Stimulated activated CD4-positive, alpha-beta T cell treated with anti-CD3 and anti-CD28 coated beads, Interleukin-1b, Interleukin-23, amount 100 ng/mL, for 24 hours (primary cell): ENCODE data around the gene BICD1.

Experiments
- DNase-seq, 4 experiments: peaks; one replicate each; pipeline ENCODE4 v3.0.0-alpha.2; 2020; ENCODE audit warnings: low read depth in 4 of 4, low spot score in 1 of 4

The BICD1 gene

DNA sequence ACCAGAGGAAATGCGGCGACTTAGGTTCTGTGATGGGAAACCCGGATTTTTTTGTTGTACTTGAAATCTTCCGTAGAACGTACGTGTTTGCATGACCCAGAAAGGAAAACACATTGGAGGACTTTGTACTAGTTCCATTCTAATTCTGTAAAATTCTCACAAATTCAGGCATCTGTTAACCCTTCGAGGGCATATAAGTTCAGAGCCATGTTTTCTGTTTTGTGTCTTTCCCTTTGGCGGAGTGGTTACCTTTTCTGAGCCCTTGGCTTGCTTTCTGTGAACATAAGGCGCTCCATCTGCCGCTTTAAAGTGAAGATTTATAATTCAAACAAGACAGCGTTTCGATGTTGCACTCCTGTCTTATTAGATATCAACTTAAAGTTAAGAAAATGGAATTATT is 34.2 kb downstream of the BICD1 start:
- DNase-seq: no peak

GRCh38 chr12:32145096-32145495 is 38.4 kb downstream of the BICD1 start:
- no peak for DNase-seq

DNA sequence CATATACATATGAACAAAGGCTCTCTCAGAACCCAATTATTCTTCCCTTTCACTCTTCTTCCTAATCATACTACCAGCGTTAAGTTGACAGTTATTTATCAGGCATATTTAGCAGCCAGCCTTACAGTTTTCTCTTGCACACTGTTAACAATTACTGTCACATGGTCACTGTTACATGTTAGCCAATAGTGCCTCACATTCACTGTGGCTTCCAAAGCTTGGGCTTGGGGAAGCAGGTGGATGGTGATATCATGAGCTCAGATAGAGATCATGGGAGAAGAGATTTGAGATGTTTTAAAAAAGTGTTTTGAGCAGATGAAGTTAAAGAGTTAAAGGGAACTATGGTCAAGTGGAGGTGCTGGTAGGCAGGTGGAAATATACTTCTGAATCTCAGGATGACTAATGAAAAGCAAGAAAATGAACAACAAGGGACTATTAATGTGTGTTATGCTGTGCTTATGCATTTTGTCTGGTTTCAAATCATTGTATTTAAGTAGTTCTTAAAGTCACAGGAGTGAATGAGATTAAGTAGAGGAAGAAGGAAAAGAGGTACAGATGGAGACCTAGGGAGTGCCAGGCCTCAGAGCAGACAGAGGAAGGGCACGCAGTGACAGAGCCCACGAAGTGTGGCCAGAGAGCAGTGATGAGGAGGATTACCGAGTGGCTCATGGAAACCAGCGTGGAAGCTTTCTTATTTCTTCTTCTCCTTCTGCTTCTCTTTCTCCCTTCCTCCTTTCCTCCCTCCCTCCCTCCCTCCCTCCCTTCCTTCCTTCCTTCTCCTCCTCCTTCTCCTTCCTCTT is 39.6 kb downstream of the BICD1 start:
- no peak for DNase-seq

- DNase-seq: no peak
These were observed 41.7 kb downstream of the BICD1 start for GRCh38 chr12:32148372-32148771.

- no peak for DNase-seq
These were observed 42.8 kb downstream of the BICD1 start for GRCh38 chr12:32149489-32149888.

DNA sequence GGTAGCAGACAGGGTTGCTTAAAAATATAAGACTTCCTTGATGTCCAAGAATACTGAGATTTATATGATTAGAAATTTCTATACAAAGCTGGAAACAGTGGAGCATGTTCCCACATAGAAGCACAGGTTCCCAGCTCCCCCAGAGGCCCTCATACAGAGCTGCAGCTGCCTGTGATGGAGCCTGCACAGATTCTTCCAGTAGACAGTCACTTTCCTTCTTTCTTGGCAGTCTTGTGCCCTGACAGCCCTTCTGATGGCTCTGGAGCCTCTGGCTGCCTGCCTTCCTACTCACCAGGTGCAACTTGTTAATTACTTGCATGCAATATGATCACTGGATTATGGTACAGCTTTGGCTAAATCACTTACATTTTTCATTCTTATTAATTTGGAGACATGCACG is 44.4 kb downstream of the BICD1 start:
- DNase-seq: no peak

DNA sequence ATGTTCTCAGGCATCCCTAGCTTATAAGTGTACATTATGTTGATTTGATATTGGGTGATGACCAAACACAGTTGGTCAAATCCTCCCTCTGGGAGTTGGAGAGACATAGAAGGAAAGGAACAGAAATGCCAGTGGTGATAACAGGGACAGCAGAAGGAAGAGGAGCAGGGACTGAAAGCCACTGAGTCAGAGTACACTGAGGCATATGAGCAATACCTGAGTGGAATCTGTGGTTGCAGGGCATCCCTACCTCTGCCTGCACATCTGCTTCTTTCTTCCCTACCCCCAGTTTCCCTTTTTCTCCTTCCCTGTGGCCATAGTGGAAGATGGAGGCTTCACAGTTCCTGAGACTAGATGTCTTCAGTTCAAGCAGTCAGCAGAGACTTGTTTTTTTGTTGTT is 44.9 kb downstream of the BICD1 start:
- no peak for DNase-seq

GRCh38 chr12:32155041-32155440 is 48.4 kb downstream of the BICD1 start:
- DNase-seq: no peak

DNA sequence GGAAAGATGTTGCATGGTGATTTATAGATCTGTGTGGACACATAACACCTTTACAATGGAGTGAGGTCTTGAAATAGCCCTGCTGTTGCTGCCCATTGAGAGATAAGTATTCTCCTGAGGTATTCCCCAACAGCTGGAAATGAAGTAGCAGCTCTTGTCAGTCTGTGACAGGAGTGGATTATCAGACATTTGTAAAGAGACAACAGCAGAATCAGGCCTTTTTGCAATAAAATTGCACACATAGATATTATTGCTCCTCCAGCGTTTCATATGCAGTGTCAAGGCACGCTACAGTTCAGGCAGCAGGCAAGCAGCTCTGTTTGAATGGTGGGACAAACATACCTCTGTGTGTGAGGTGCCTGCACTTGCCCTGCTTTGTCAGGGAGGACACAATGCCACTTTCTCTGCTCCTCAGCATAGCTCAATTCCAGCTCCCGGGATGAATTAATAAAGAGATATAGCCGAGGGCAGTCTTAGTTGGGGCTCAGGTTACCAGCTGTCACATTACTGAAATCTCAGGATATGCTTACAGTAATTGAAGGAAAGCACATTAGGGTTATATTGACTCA is 49.4 kb downstream of the BICD1 start:
- no peak for DNase-seq

DNA sequence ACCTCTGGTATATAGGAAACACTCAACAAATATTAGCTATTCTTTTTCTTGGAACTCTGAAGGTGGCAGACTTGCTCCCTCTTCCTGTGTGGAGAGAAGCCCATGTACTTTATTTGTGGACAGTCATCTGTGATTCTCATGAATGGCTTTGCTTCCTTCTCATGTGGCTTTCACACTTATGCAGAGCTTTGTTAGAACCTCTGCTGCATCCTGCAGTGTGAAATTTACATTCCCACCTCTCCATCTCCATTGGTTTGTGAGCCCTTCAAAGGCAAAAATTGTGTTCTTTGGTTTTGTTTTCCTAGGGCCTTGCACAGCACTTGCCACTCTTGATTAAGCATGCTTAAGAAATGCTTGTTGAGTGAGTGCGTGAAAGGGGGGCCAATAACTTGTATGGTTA is 51.9 kb downstream of the BICD1 start:
- no peak for DNase-seq

DNA sequence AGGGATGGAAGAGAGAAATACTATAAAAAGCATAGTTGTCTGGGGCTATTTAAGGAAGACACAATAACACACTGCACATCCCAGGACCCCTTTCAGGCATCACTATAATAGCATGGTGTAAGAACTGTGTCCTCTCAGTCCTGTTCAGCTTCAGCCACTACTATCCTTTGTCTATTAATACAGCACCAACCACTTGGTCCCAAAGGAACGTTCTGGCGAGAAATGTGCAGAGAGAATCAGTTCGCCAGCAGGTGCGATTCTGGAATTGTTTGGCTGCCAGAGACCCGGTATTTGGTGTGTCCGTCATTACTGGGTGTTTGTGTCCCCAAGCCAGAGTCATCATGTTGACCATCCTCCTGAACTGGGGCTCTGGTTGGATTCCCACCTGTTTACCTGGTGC is 52.7 kb downstream of the BICD1 start:
- no peak for DNase-seq

GRCh38 chr12:32159925-32160324 is 53.3 kb downstream of the BICD1 start:
- no peak for DNase-seq

- DNase-seq: no peak
These were observed 54.4 kb downstream of the BICD1 start for GRCh38 chr12:32161058-32161457.

DNA sequence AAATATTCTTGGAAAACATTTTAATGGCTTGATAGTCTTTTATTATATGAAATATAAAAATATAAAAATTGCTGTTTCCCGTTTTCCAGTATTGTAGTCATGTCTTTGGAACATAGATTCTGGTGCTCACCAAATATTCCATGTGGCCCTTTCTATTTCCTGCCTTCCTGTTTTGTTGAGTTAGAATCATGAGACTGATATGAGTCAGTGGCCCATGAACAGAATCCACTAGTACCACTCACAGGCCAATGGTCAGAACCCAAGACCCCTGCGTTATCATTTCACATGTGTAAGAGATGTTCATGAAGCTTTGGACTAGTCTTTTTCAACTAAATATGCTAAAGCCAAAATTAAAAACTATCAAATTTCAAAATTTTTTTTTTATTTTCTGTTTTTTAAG is 56.9 kb downstream of the BICD1 start:
- no peak for DNase-seq

GRCh38 chr12:32166510-32166909 is 59.9 kb downstream of the BICD1 start:
- no peak for DNase-seq

- DNase-seq: no peak
These were observed 63.9 kb downstream of the BICD1 start for GRCh38 chr12:32170437-32170998.

DNA sequence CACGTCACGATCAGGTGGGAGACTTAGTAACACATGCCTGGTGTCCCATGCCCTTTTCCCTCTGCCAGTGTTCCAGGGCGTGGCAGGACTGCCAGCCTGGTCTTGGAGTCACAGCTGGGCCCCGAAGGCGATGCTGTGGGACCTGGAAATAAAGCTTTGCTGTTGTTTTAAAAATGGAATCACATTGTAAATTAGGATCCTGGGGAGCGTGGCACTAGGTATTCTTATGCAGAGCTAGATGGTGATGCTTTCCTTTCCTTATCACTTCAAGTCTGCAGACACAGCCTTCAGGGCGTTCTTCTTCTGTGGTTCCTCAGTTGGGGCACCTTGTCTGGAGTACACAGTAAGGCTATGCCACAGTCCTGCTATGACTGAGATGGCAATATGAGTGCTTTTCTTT is 64.6 kb downstream of the BICD1 start:
- DNase-seq: no peak

DNA sequence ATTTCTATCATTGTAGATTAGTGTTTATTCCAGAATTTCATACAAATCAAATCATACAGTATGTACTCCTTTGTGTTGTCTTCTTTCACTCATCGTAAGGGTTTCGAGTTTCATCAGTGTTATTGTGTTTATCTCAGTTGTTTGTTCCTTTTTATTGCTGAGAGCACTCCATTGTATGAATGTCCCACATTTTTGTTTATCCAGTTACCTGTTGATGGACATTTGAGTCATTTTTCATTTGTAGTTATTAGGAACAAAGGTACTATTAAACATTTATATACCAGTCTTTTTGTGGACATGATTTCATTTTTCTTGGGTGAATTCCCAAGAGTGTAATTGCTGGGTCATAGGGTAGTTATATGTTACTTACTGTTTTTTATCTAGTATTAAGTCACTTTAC is 70.0 kb downstream of the BICD1 start:
- DNase-seq: no peak

DNA sequence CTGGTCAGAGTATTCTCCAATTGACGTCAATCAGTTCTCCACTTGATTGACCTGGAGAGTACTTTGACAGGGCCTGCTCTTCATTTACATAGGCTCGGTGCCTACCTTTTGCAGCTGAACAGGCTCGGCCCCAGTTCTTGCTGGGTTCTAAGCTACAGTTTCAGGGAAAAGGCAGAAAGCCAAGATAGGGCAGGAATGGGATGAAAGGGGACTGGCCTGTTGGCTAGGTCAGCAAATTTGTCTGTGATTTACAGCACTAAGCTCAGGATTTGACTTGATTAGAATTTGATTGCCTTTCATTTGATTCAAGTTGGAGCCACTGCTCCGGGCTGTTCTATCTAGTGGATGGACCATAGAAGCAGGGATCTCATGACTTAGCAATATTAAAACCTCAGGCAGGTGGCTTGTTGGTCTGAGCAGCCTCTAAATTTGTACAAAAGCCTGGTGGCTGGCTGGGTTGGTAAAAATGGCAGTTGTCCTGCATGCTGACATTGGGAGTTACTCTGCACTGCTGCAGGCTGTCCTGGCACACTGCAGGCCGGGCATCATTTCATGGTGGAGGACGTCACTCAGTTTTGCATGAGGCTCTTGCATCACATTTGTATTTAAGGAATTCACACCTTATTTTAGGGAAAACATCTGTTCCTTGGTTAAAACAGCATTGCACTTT is 71.8 kb downstream of the BICD1 start:
- no peak for DNase-seq

DNA sequence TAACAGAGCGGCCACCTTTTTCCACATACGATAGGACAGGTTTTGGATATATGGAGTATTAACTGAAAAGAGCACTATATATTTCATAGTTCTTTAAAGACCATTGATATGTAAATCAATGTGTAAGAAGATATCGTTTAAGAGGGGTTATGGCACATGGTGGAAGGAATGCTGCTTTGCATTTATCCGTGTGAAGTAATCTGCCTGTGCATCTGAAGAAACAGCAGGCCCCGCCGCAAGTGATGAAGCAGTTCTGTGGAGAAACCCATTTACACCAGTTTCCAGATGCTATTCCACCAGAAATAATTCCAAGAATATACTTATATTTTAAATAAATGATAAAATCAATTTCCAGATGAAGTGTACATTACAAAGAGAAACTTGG is 72.4 kb downstream of the BICD1 start:
- DNase-seq: no peak

DNA sequence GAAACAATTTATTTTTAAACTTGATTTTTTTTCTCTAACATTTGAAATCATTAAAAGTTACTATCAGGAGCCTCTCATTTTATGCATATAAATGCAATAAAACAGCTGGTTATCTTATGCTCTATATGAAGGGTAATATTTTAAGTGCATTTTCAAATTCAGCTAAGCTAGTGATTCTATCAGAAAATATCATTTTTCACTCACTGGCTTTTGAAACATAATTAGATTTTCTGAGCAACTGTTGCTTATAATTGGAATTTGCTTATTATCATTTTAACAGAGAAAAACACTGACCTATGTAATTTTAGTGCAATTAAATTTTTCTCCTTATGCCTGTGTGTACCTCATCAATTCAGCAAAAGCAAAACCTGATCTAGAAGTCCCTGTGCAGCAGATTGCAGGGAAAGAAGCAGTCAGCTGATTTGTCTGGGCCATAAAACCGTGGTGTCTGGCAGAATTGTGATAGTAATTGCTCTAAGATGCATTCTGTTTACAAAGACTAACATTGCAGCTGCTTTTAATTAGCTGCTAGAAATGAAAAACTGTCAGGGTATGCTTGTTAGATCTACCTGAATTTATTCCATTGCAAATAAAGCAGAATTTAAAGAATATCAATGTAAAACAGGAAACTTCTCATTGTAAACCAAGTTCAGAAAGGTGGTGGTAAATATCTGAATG is 75.0 kb downstream of the BICD1 start:
- DNase-seq: no peak

- no peak for DNase-seq
These were observed 77.0 kb downstream of the BICD1 start for GRCh38 chr12:32183650-32184049.
